Neuronal stem cell (in vitro differentiated cells): Measurements from ENCODE around the gene SUPT3H.

Experiments used
- DNase-seq: peaks from one replicate; pipeline ENCODE4 v3.0.0-alpha.2; 2013; ENCODE audit warnings: low spot score
- H2AFZ ChIP-seq: one replicate; pipeline ENCODE4 v1.6.1; 2013; ENCODE audit warnings: mild to moderate bottlenecking, low read length, inconsistent platforms
- H2AK5ac ChIP-seq: 2 replicates; pipeline ENCODE4 v1.6.1; 2013; ENCODE audit warnings: low read depth, mild to moderate bottlenecking, inconsistent platforms, low read length, moderate library complexity, mixed read lengths
- H2BK120ac ChIP-seq: 2 replicates; pipeline ENCODE4 v1.6.1; 2013; ENCODE audit warnings: low read depth, mild to moderate bottlenecking, inconsistent platforms, low read length, moderate library complexity, mixed read lengths
- H2BK12ac ChIP-seq: one replicate; pipeline ENCODE4 v1.6.1; 2013; ENCODE audit warnings: low read length, inconsistent platforms
- H2BK15ac ChIP-seq: 2 replicates; pipeline ENCODE4 v1.6.1; 2013; ENCODE audit warnings: mild to moderate bottlenecking, low read length, inconsistent platforms, mixed read lengths
- H2BK5ac ChIP-seq: one replicate; pipeline ENCODE4 v1.6.1; 2013; ENCODE audit warnings: inconsistent platforms, mild to moderate bottlenecking, low read length, moderate library complexity
- H3K14ac ChIP-seq: one replicate; pipeline ENCODE4 v1.6.1; 2013; ENCODE audit warnings: low read length, inconsistent platforms
- H3K18ac ChIP-seq: 2 replicates; pipeline ENCODE4 v1.6.1; 2013; ENCODE audit warnings: low read length, inconsistent platforms
- H3K23ac ChIP-seq: 2 replicates; pipeline ENCODE4 v1.6.1; 2013; ENCODE audit warnings: low read depth, mild to moderate bottlenecking, mixed read lengths, low read length, inconsistent platforms; ENCODE audit not compliant: poor library complexity
- H3K27ac ChIP-seq: replicated peaks from 3 replicates; pipeline ENCODE4 v1.5.1; 2013; ENCODE audit warnings: low read length, inconsistent platforms
- H3K27me3 ChIP-seq, 3 experiments: 2 replicates each; pipeline ENCODE4 v1.6.1; 2013; ENCODE audit warnings: low read length in 3 of 3, mild to moderate bottlenecking in 2 of 3, inconsistent platforms in 1 of 3, low read depth in 1 of 3, mixed read lengths in 1 of 3, moderate library complexity in 1 of 3; ENCODE audit not compliant: control insufficient read depth in 3 of 3, insufficient read depth in 3 of 3
- H3K36me3 ChIP-seq, 2 donors: replicated peaks in 1 of 2; 2 replicates each; pipeline ENCODE4 v1.6.1; 2013; ENCODE audit warnings: low read length in 2 of 2; ENCODE audit not compliant: control insufficient read depth in 2 of 2, insufficient read depth in 2 of 2
- H3K4ac ChIP-seq: 2 replicates; pipeline ENCODE4 v1.6.1; 2013; ENCODE audit warnings: inconsistent platforms, mild to moderate bottlenecking, low read length, moderate library complexity
- H3K4me1 ChIP-seq, 2 donors: 1 replicate in 1 of 2; 2 replicates in 1 of 2; pipeline ENCODE4 v1.6.1; 2013; ENCODE audit warnings: low read length in 2 of 2, low read depth in 1 of 2; ENCODE audit not compliant: control insufficient read depth in 2 of 2, insufficient read depth in 1 of 2
- H3K4me2 ChIP-seq: one replicate; pipeline ENCODE4 v1.6.1; 2013; ENCODE audit warnings: mild to moderate bottlenecking, low read length, inconsistent platforms; ENCODE audit not compliant: insufficient read depth, poor library complexity, severe bottlenecking
- H3K4me3 ChIP-seq, 2 donors: 2 replicates each; pipeline ENCODE4 v1.5.1; 2013; ENCODE audit warnings: low read length in 2 of 2, mild to moderate bottlenecking in 2 of 2, inconsistent platforms in 1 of 2, moderate library complexity in 1 of 2
- H3K79me1 ChIP-seq: one replicate; pipeline ENCODE4 v1.6.1; 2013; ENCODE audit warnings: low read depth, mild to moderate bottlenecking, inconsistent platforms, low read length, moderate library complexity
- H3K9ac ChIP-seq: one replicate; pipeline ENCODE4 v1.6.1; 2013; ENCODE audit warnings: mild to moderate bottlenecking, low read depth, low read length, inconsistent platforms; ENCODE audit not compliant: poor library complexity
- H3K9me3 ChIP-seq, 2 donors: replicated peaks in 1 of 2; 2 replicates each; pipeline versions ENCODE3 to v1.6.1; 2013; ENCODE audit warnings: low read length in 2 of 2, mild to moderate bottlenecking in 2 of 2, inconsistent platforms in 1 of 2, low read depth in 1 of 2, mixed read lengths in 1 of 2, moderate library complexity in 1 of 2; ENCODE audit not compliant: control insufficient read depth in 2 of 2, insufficient read depth in 1 of 2
- H4K8ac ChIP-seq: one replicate; pipeline ENCODE4 v1.6.1; 2013; ENCODE audit warnings: low read depth, mild to moderate bottlenecking, inconsistent platforms, low read length, moderate library complexity
- H4K91ac ChIP-seq: one replicate; pipeline ENCODE4 v1.6.1; 2013; ENCODE audit warnings: low read length, low read depth, mild to moderate bottlenecking, inconsistent platforms; ENCODE audit not compliant: poor library complexity
- WGBS, 2 donors: extraction: QIAGEN DNeasy Blood & Tissue Kit; methylation state at CpG; one replicate each; pipeline ENCODE4 v1.1.7; 2013; ENCODE audit warnings: missing lambda C conversion rate in 2 of 2, mixed read lengths in 1 of 2; ENCODE audit not compliant: insufficient read length in 2 of 2, insufficient replicate concordance in 1 of 2; ENCODE audit errors: extremely low coverage in 2 of 2; 5-methylcytosine and 5-hydroxymethylcytosine counted together

Gene SUPT3H

DNA sequence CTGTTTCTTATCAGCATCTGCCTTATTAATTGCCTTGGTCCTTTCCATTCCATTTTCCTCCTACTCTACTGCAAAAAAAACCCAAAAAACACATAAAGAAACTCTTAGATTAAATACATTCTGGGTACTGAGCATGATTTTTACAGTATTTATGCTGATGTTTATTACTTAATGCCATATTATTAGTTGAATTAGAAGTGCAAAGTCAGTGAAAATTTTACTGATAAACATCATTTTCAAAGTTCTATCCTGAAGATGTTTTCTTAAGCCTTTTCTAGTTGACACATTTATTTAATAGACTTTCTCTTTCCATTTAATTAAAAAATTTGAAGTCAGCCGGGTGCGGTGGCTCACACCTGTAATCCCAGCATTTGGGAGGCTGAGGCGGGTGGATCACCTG lies 285.6 kb downstream of the SUPT3H start:
- Histone ChIP-seq H2BK120ac (no peak overlapping the region), H3K14ac (no peak overlapping the region), H3K4me3 (no peak overlapping the region), H4K8ac (no peak overlapping the region), H3K4ac (no peak overlapping the region), H2AK5ac (no peak overlapping the region), H3K9ac (no peak overlapping the region), H2BK12ac (no peak overlapping the region), H4K91ac (no peak overlapping the region), H2BK15ac (no peak overlapping the region), H3K23ac (no peak overlapping the region), H3K27me3 (no peaks in the 10 kb centered on the region), H3K4me1 (peaks cover 0 to 2% of the 10 kb centered on the region in 2 donors), H2BK5ac (no peak overlapping the region), H3K36me3 (no peaks in the 10 kb centered on the region), H3K9me3 (no peaks in the 10 kb centered on the region), H2AFZ (no peak overlapping the region), H3K79me1 (no peaks in the 10 kb centered on the region), H3K4me2 (no peak overlapping the region), H3K27ac (no peak overlapping the region), H3K18ac (no peak overlapping the region)
- no CpG with 5 or more reads among the region's 3 CpGs for WGBS, 2 donors
- no peak for DNase-seq

GRCh38 chr6:45086360-45087084 lies 291.2 kb downstream of the SUPT3H start:
- Histone ChIP-seq H2AFZ (no peak overlapping the region), H3K36me3 (no peaks in the 10 kb centered on the region), H3K79me1 (no peaks in the 10 kb centered on the region), H3K4me3 (no peak overlapping the region), H3K9me3 (peaks cover 0 to 7% of the 10 kb centered on the region in 2 donors), H3K4me2 (no peak overlapping the region), H3K4me1 (peaks cover 0 to 2% of the 10 kb centered on the region in 2 donors), H2AK5ac (no peak overlapping the region), H3K27ac (no peak overlapping the region), H3K14ac (no peak overlapping the region), H4K8ac (no peak overlapping the region), H3K18ac (no peak overlapping the region), H2BK15ac (no peak overlapping the region), H4K91ac (no peak overlapping the region), H2BK120ac (no peak overlapping the region), H3K27me3 (no peaks in the 10 kb centered on the region), H3K4ac (no peak overlapping the region), H2BK12ac (no peak overlapping the region), H3K23ac (no peak overlapping the region), H2BK5ac (no peak overlapping the region), H3K9ac (no peak overlapping the region)
- DNase-seq, result no peak
- WGBS, 2 donors, result no CpG with 5 or more reads among the region's 5 CpGs

DNA sequence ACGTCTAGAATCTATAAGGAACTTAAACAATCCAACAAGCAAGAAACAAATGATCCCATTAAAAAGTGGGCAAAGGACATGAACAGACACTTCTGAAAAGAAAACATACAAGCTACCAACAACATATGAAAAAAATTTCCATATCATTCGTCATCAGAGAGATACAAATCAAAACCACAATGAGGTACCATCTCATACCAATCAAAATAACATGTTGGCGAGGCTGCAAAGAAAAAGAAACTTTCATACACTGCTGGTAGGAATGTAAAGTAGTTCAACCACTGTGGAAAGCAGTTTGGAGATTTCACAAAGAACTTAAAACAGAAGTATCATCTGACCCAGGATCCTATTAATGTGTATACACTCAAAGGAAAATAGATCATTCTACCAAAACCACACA lies 293.5 kb downstream of the SUPT3H start:
- DNase-seq, result no peak
- Histone ChIP-seq H2BK15ac (no peak overlapping the region), H3K23ac (no peak overlapping the region), H4K8ac (no peak overlapping the region), H3K9ac (no peak overlapping the region), H3K27me3 (no peaks in the 10 kb centered on the region), H3K18ac (no peak overlapping the region), H4K91ac (no peak overlapping the region), H3K4me2 (no peak overlapping the region), H3K36me3 (no peaks in the 10 kb centered on the region), H3K14ac (no peak overlapping the region), H2AFZ (no peak overlapping the region), H3K27ac (no peak overlapping the region), H3K4me1 (peaks cover 0 to under 1% of the 10 kb centered on the region in 2 donors), H2BK120ac (no peak overlapping the region), H3K9me3 (peaks cover under 1 to 10% of the 10 kb centered on the region in 2 donors), H2BK12ac (no peak overlapping the region), H2BK5ac (no peak overlapping the region), H3K4me3 (no peak overlapping the region), H3K79me1 (no peaks in the 10 kb centered on the region), H2AK5ac (no peak overlapping the region), H3K4ac (no peak overlapping the region)
- WGBS, 2 donors, result no CpG with 5 or more reads among the region's 3 CpGs

GRCh38 chr6:45082091-45082490 lies 295.6 kb downstream of the SUPT3H start:
- no peak overlapping the region for H3K9ac ChIP-seq
- H2BK5ac ChIP-seq, result no peak overlapping the region
- no peak overlapping the region for H2BK12ac ChIP-seq
- H4K91ac ChIP-seq, result no peak overlapping the region
- peaks cover 3 to 26% of the 10 kb centered on the region in 2 donors for H3K9me3 ChIP-seq
- no peak overlapping the region for H3K4me2 ChIP-seq
- no peak overlapping the region for H2AK5ac ChIP-seq
- H3K23ac ChIP-seq, result no peak overlapping the region
- H3K27me3 ChIP-seq, result no peaks in the 10 kb centered on the region
- no peak overlapping the region for H3K14ac ChIP-seq
- H3K27ac ChIP-seq, result no peak overlapping the region
- no peak overlapping the region for H2BK15ac ChIP-seq
- no peaks in the 10 kb centered on the region for H3K4me1 ChIP-seq
- H2BK120ac ChIP-seq, result no peak overlapping the region
- no CpG with 5 or more reads among the region's 1 CpG for WGBS, 2 donors
- H2AFZ ChIP-seq, result no peak overlapping the region
- H3K18ac ChIP-seq, result no peak overlapping the region
- DNase-seq, result no peak
- H3K79me1 ChIP-seq, result no peaks in the 10 kb centered on the region
- no peaks in the 10 kb centered on the region for H3K36me3 ChIP-seq
- H3K4ac ChIP-seq, result no peak overlapping the region
- H3K4me3 ChIP-seq, result no peak overlapping the region
- H4K8ac ChIP-seq, result no peak overlapping the region
